ENCODE results near the gene CIB4. TPM values are rescaled to one million over a fixed set of nuclear protein-coding genes. Genes with fewer than 3 reads are reported as not detected.
A peak's percentile ranks its signal among the peaks of the same experiment; 100 is the strongest.

Gene CIB4
- total and polyA plus RNA-seq, 2 of the 13 experiments (the other 11 are each of a cell fraction or from before 2014, with no cell fraction given): not detected

DNA sequence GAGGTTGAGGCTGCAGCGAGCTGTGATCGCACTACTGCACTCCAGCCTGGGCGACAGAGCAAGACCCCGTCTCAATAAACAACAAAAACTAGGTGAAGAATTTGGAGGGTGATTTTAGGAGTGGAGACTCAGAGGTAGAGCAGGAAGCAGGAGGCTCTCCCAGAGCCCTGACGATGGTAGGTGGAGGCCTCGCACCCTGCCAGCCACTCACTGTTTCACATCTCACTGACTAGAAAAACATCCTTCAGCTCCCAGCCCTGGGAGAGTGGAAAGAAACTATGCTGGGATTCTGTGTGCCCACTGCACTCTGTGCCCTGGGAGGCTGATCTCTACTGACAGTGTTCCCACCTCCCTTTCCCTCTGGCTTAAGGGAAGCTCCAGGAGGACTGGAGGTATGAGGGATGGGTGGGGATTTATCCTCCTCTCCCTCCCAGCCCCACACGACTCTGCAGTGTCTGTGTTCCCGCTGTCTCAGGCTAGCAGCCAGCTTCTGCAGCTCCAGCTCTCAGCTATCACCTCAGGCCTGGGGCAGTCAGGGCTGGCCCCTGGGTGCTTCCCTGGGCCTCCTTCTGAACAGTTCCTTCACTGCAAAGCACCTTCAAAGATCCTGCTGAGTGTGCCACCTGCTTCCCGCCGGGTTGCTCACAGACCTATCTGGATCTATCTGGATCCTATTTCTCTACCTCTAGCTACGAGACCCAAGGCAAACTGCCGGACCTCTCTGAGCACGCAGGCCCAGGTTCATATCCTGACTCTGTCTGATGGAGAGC is 9.6 kb downstream of the CIB4 start:
- TF ChIP-seq MBD4 (IDR thresholded peaks at IDR 0.05; ENCODE audit: borderline replicate concordance, low read length): no peak
- in situ Hi-C loops (cut with HindIII; ENCODE audit: extremely low pct_ligation_motif_present, low pct_unique_long_range_greater_than_20kb): no loop called here
- intact Hi-C loops (cut with micrococcal nuclease; ENCODE audit: unreplicated experiment): loop anchor here (10.0 kb wide), 1 partner anchor 93 kb away; no protein-coding TSS in a partner anchor
- no peak overlapping the region for H3K4me3 ChIP-seq (replicated peaks in 1 of 3; ENCODE audit: insufficient read depth in 1 of 3, low read depth in 2 of 3, low read length in 3 of 3)
- no peaks in the 10 kb centered on the region for H4K20me1 ChIP-seq (ENCODE audit: insufficient read depth, low read length)
- 63% methylated on average over 13 of the region's 13 CpGs for WGBS (ENCODE audit: low lambda C conversion rate)
- H3K27ac ChIP-seq (ENCODE audit: extremely low read length, insufficient read depth, low read length): no peak overlapping the region
- BruUV-seq (replicated peaks): no TSS peak
- ChIA-PET POLR2A (no interaction called here), CTCF (ENCODE audit: low intra/inter-chr PET ratio, low total read pairs) (no interaction called here)
- H3K9me3 ChIP-seq (ENCODE audit: low read length): no peaks in the 10 kb centered on the region
- no peak overlapping the region for H2AFZ ChIP-seq (ENCODE audit: low read length)
- peaks cover 13% of the 10 kb centered on the region for H3K4me1 ChIP-seq (ENCODE audit: insufficient read depth, low read length)
- H3K36me3 ChIP-seq (replicated peaks in 1 of 2; ENCODE audit: control insufficient read depth in 1 of 2, insufficient read depth in 2 of 2, low read length in 2 of 2): no peaks in the 10 kb centered on the region
- FAIRE-seq (no peak), ATAC-seq (peak; percentile 7; the same call in 2 of the 3 replicates), DNase-seq (ENCODE audit: low spot score) (no peak)
- no peak overlapping the region for H3K4me2 ChIP-seq (ENCODE audit: low read depth, low read length)
- no peak overlapping the region for H3K9ac ChIP-seq (ENCODE audit: insufficient read depth, low read depth, low read length)
- H3K79me2 ChIP-seq (ENCODE audit: insufficient read depth, low read length): no peaks in the 10 kb centered on the region
- peaks cover 5 to 52% of the 10 kb centered on the region in 2 experiments; a peak in 4 of 5 replicates for H3K27me3 ChIP-seq (ENCODE audit: control insufficient read depth in 1 of 2, insufficient read depth in 2 of 2, low read length in 2 of 2)

DNA sequence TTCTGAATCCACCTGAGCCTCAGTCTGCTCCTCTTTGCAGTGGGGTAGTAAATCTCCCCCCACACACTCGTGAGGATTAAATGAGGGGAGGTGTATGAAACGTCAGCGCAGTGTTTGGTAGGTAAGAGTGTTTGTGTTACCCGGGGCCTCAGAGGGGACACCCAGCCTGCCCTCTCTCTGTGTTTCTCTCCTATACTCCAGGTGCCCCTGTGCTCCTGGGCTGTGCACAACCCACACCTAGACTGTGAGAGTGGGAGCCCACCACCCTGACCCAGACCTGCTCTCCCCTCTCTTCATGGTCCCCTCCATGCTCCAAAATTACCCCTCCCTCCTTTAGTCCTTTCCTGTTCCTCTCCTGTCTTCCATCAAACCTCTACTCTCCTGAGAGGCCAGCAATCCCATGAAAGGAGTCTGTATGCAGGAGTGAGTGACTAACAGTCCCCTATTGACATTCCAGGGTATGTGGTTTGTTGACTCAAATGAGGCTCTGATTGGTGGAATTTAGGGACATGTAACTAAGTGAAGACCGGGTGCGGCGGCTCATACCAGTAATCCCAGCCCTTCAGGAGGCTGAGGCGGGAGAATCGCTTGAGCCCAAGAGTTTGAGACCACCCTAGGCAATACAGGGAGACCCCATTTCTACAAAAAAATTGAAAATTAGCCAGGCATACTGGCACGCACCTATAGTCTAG is 10.4 kb downstream of the CIB4 start:
- ChIA-PET POLR2A (no interaction called here), CTCF (ENCODE audit: low intra/inter-chr PET ratio, low total read pairs) (no interaction called here)
- in situ Hi-C loops (cut with HindIII; ENCODE audit: extremely low pct_ligation_motif_present, low pct_unique_long_range_greater_than_20kb): no loop called here
- Histone ChIP-seq H4K20me1 (ENCODE audit: insufficient read depth, low read length) (no peaks in the 10 kb centered on the region), H3K4me3 (replicated peaks in 1 of 3; ENCODE audit: insufficient read depth in 1 of 3, low read depth in 2 of 3, low read length in 3 of 3) (no peak overlapping the region), H2AFZ (ENCODE audit: low read length) (no peak overlapping the region), H3K4me2 (ENCODE audit: low read depth, low read length) (0 out of 2 replicates have a peak overlapping the region, but pooled peaks have one; percentile 19), H3K79me2 (ENCODE audit: insufficient read depth, low read length) (no peaks in the 10 kb centered on the region), H3K9me3 (ENCODE audit: low read length) (no peaks in the 10 kb centered on the region), H3K27ac (ENCODE audit: extremely low read length, insufficient read depth, low read length) (no peak overlapping the region), H3K9ac (ENCODE audit: insufficient read depth, low read depth, low read length) (no peak overlapping the region), H3K36me3 (replicated peaks in 1 of 2; ENCODE audit: control insufficient read depth in 1 of 2, insufficient read depth in 2 of 2, low read length in 2 of 2) (no peaks in the 10 kb centered on the region), H3K27me3 (ENCODE audit: control insufficient read depth in 1 of 2, insufficient read depth in 2 of 2, low read length in 2 of 2) (peaks cover 5 to 52% of the 10 kb centered on the region in 2 experiments; a peak in 4 of 5 replicates), H3K4me1 (ENCODE audit: insufficient read depth, low read length) (peaks cover 13% of the 10 kb centered on the region)
- peak; percentile 92 for ATAC-seq
- intact Hi-C loops (cut with micrococcal nuclease; ENCODE audit: unreplicated experiment): loop anchor here (10.0 kb wide), 1 partner anchor 94 kb away; no protein-coding TSS in a partner anchor
- peak; percentile 36 for FAIRE-seq
- DNase-seq (ENCODE audit: low spot score): peak; percentile 86
- WGBS (ENCODE audit: low lambda C conversion rate): 13% methylated on average over 10 of the region's 10 CpGs
- BruUV-seq (replicated peaks): no TSS peak
- TF ChIP-seq ZNF326 (CRISPR knock-in tag; IDR thresholded peaks at IDR 0.05; ENCODE audit: borderline replicate concordance): no peak
- TF ChIP-seq MIER3 (CRISPR knock-in tag; IDR thresholded peaks at IDR 0.05; ENCODE audit: borderline replicate concordance): no peak
- peak; percentile 91 for TF ChIP-seq FOXA1 (IDR thresholded peaks at IDR 0.05)
- TF ChIP-seq FOXA1 (CRISPR knock-in tag; IDR thresholded peaks at IDR 0.05): peak; percentile 95
- TF ChIP-seq NFIB (CRISPR knock-in tag; IDR thresholded peaks at IDR 0.05; ENCODE audit: borderline replicate concordance): no peak
- TF ChIP-seq ZNF3 (CRISPR knock-in tag; IDR thresholded peaks at IDR 0.05): peak; percentile 91
- TF ChIP-seq ZFP36L1 (CRISPR knock-in tag; IDR thresholded peaks at IDR 0.05): no peak
- no peak for TF ChIP-seq ZNF737 (CRISPR knock-in tag; IDR thresholded peaks at IDR 0.05; ENCODE audit: borderline replicate concordance)
- TF ChIP-seq ZNF75D (CRISPR knock-in tag; IDR thresholded peaks at IDR 0.05; ENCODE audit: borderline replicate concordance): no peak
- TF ChIP-seq, protein P1, sequence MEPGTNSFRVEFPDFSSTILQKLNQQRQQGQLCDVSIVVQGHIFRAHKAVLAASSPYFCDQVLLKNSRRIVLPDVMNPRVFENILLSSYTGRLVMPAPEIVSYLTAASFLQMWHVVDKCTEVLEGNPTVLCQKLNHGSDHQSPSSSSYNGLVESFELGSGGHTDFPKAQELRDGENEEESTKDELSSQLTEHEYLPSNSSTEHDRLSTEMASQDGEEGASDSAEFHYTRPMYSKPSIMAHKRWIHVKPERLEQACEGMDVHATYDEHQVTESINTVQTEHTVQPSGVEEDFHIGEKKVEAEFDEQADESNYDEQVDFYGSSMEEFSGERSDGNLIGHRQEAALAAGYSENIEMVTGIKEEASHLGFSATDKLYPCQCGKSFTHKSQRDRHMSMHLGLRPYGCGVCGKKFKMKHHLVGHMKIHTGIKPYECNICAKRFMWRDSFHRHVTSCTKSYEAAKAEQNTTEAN (CRISPR knock-in tag; conservative IDR thresholded peaks at IDR 0.05): no peak
- TF ChIP-seq, protein P2, sequence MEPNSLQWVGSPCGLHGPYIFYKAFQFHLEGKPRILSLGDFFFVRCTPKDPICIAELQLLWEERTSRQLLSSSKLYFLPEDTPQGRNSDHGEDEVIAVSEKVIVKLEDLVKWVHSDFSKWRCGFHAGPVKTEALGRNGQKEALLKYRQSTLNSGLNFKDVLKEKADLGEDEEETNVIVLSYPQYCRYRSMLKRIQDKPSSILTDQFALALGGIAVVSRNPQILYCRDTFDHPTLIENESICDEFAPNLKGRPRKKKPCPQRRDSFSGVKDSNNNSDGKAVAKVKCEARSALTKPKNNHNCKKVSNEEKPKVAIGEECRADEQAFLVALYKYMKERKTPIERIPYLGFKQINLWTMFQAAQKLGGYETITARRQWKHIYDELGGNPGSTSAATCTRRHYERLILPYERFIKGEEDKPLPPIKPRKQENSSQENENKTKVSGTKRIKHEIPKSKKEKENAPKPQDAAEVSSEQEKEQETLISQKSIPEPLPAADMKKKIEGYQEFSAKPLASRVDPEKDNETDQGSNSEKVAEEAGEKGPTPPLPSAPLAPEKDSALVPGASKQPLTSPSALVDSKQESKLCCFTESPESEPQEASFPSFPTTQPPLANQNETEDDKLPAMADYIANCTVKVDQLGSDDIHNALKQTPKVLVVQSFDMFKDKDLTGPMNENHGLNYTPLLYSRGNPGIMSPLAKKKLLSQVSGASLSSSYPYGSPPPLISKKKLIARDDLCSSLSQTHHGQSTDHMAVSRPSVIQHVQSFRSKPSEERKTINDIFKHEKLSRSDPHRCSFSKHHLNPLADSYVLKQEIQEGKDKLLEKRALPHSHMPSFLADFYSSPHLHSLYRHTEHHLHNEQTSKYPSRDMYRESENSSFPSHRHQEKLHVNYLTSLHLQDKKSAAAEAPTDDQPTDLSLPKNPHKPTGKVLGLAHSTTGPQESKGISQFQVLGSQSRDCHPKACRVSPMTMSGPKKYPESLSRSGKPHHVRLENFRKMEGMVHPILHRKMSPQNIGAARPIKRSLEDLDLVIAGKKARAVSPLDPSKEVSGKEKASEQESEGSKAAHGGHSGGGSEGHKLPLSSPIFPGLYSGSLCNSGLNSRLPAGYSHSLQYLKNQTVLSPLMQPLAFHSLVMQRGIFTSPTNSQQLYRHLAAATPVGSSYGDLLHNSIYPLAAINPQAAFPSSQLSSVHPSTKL (CRISPR knock-in tag; IDR thresholded peaks at IDR 0.05): peak; percentile 28; the same call in 1 of the 2 replicates

Data from HepG2 (cell line).